ENCODE measurements around the gene FYN. TPM values are rescaled to one million over a fixed set of nuclear protein-coding genes. Genes with fewer than 3 reads are reported as not detected.
A peak's percentile ranks its signal among the peaks of the same experiment; 100 is the strongest.
"Not testable (repeated sequence)": the region's sequence is repeated elsewhere in the genome, so short reads cannot be mapped to it uniquely, and the experiment has no call there.

Gene FYN
- total RNA-seq, 1 donor from 2014 or later: 121 TPM

DNA sequence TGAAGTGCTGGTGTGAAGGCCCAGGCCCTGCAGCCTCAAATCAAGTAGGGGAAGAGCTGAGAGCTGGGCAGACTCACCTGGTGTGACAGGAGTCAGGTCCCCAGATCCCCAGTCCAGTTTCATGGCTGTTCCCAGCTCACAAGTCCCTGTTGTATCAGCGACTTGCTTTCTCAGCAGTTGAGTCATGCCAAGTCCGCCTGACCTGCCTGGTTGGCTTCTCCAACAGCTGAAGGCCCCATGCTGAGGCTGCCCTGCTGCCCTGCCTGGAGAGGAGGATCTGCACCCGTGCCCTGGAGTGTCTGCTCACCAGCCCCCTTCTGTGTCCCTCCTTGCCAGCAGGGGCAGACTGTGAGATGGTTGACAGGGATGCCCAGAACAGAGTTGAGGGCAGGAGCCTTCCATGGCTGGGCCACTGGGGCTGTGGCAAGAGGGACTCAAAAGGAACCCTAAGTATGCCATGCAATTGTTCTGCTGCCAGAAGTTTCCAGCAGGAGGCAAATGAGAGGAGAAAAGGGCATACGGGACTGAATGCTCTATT is 228.3 kb downstream of the FYN start:
- DNase-seq (ENCODE audit: extremely low spot score, unreplicated experiment): peak; percentile 73
- Mint-ChIP-seq H3K4me1 (ENCODE audit: unreplicated experiment) (peaks cover 5% of the 10 kb centered on the region), H3K4me3 (ENCODE audit: unreplicated experiment) (no peak overlapping the region), H3K36me3 (ENCODE audit: unreplicated experiment) (no peaks in the 10 kb centered on the region), H3K27me3 (ENCODE audit: unreplicated experiment) (no peaks in the 10 kb centered on the region), H3K27ac (ENCODE audit: unreplicated experiment) (no peak overlapping the region), H3K9me3 (ENCODE audit: unreplicated experiment) (no peaks in the 10 kb centered on the region)
- TF ChIP-seq, protein P1, sequence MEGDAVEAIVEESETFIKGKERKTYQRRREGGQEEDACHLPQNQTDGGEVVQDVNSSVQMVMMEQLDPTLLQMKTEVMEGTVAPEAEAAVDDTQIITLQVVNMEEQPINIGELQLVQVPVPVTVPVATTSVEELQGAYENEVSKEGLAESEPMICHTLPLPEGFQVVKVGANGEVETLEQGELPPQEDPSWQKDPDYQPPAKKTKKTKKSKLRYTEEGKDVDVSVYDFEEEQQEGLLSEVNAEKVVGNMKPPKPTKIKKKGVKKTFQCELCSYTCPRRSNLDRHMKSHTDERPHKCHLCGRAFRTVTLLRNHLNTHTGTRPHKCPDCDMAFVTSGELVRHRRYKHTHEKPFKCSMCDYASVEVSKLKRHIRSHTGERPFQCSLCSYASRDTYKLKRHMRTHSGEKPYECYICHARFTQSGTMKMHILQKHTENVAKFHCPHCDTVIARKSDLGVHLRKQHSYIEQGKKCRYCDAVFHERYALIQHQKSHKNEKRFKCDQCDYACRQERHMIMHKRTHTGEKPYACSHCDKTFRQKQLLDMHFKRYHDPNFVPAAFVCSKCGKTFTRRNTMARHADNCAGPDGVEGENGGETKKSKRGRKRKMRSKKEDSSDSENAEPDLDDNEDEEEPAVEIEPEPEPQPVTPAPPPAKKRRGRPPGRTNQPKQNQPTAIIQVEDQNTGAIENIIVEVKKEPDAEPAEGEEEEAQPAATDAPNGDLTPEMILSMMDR (IDR thresholded peaks at IDR 0.05): no peak

DNA sequence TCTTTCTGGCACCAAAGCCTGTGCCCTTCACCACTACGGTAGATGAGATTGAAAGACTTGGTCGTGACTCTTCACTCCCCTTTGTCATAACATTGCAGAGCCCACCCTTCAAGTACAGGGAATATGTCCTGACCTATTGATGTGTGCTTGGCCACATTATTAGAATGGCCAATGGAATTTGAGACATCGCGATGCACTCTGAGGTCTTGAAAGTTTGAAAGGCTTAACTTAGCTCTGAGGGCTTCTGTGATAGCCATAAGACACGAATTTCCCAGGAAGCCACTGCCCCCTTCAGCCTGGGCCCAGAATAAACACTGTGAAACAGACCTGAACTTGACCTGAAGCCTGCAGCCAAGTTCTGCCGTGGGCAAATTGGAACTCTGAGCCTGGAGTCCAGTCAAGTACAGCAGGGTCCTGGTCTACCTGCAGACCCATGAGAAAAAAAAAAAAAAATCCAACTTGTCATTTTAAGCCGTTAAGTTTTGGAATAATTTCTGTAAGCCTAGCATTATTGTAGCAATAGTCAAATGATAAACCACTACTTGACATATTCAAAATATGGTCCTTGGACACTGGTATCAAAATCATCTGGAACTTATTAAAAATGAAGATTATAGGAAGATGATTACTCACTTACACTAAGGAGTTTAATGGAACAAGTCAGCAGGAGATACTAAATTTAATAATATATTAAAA is 230.6 kb downstream of the FYN start:
- Mint-ChIP-seq H3K36me3 (ENCODE audit: unreplicated experiment) (peaks cover 2% of the 10 kb centered on the region), H3K4me3 (ENCODE audit: unreplicated experiment) (no peak overlapping the region), H3K9me3 (ENCODE audit: unreplicated experiment) (no peaks in the 10 kb centered on the region), H3K27me3 (ENCODE audit: unreplicated experiment) (no peaks in the 10 kb centered on the region), H3K4me1 (ENCODE audit: unreplicated experiment) (peaks cover 5% of the 10 kb centered on the region), H3K27ac (ENCODE audit: unreplicated experiment) (no peak overlapping the region)
- peak; percentile 83 for DNase-seq (ENCODE audit: extremely low spot score, unreplicated experiment)
- TF ChIP-seq, protein P1 (IDR thresholded peaks at IDR 0.05): peak; percentile 70

DNA sequence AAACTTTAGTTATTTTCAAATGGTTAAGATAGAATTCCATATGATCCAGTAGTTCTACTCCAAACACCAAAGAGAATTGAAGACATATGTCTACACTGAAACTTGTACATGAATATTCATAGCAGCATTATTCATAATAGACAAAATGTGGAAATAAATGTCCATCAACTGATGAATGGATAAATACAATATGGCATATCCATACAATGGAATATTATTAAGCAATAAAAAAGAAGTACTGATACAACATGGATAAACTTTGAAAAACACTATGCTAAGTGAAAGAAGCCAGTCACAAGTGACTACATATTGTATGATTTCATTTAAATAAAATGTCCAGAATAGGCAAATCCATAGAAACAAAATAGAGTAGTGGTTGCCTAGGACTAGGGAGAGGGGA is 234.0 kb downstream of the FYN start:
- H3K4me1 Mint-ChIP-seq (ENCODE audit: unreplicated experiment): peaks cover 5% of the 10 kb centered on the region
- no peak overlapping the region for H3K4me3 Mint-ChIP-seq (ENCODE audit: unreplicated experiment)
- TF ChIP-seq, protein P1 (IDR thresholded peaks at IDR 0.05): no peak
- H3K27me3 Mint-ChIP-seq (ENCODE audit: unreplicated experiment): no peaks in the 10 kb centered on the region
- DNase-seq (ENCODE audit: extremely low spot score, unreplicated experiment): no peak
- no peak overlapping the region for H3K27ac Mint-ChIP-seq (ENCODE audit: unreplicated experiment)
- no peaks in the 10 kb centered on the region for H3K9me3 Mint-ChIP-seq (ENCODE audit: unreplicated experiment)
- H3K36me3 Mint-ChIP-seq (ENCODE audit: unreplicated experiment): peaks cover 2% of the 10 kb centered on the region

DNA sequence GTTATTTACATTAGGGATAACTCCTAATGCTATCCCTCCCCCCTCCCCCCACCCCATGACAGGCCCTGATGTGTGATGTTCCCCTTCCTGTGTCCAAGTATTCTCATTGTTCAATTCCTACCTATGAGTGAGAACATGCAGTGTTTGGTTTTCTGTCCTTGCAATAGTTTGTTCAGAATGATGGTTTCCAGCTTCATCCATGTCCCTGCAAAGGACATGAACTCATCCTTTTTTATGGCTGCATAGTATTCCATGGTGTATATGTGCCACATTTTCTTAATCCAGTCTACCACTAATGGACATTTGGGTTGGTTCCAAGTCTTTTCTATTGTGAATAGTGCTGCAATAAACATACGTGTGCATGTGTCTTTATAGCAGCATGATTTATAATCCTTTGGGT is 238.3 kb downstream of the FYN start:
- H3K9me3 Mint-ChIP-seq (ENCODE audit: unreplicated experiment); H3K4me1 Mint-ChIP-seq (ENCODE audit: unreplicated experiment); H3K36me3 Mint-ChIP-seq (ENCODE audit: unreplicated experiment); H3K4me3 Mint-ChIP-seq (ENCODE audit: unreplicated experiment); DNase-seq (ENCODE audit: extremely low spot score, unreplicated experiment); H3K27me3 Mint-ChIP-seq (ENCODE audit: unreplicated experiment); H3K27ac Mint-ChIP-seq (ENCODE audit: unreplicated experiment): not testable (repeated sequence)

DNA sequence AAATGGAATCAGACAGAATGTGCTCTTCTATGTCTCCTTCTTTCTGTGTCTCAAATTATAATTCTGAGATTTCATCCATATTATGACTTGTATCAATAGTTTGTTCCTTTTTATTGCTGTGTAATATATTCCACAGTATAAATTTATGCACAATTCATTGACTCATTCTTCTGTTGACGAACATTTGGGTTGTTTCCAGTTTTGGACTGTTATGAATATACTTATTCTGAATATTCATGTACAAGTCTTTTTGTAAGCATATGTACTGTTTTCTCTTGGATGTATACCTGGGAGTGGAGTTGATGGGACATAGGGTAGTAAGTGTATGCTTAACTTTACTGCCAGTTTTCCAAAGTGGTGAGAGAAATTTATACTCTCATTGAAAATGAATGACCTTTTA is 239.4 kb downstream of the FYN start:
- H3K36me3 Mint-ChIP-seq (ENCODE audit: unreplicated experiment): no peaks in the 10 kb centered on the region
- TF ChIP-seq, protein P1 (IDR thresholded peaks at IDR 0.05): no peak
- DNase-seq (ENCODE audit: extremely low spot score, unreplicated experiment): no peak
- H3K27me3 Mint-ChIP-seq (ENCODE audit: unreplicated experiment): no peaks in the 10 kb centered on the region
- H3K9me3 Mint-ChIP-seq (ENCODE audit: unreplicated experiment): peaks cover 4% of the 10 kb centered on the region
- no peak overlapping the region for H3K4me3 Mint-ChIP-seq (ENCODE audit: unreplicated experiment)
- H3K27ac Mint-ChIP-seq (ENCODE audit: unreplicated experiment): no peak overlapping the region
- peaks cover 6% of the 10 kb centered on the region for H3K4me1 Mint-ChIP-seq (ENCODE audit: unreplicated experiment)
